HG02763 (cell line): ENCODE results near the gene CRYZL1.

Experiments used
- ATAC-seq: cut with Tn5 transposase; IDR thresholded peaks from one replicate; pipeline ENCODE4 v1.9.1; 2021; ENCODE audit warnings: mild to moderate bottlenecking, moderate library complexity; ENCODE audit not compliant: unreplicated experiment

The CRYZL1 gene

GRCh38 chr21:33542640-33543504 lies 98.7 kb downstream of the CRYZL1 start, which contains the start of gene SON:
Gene SON, plus strand, starts transcription at chr21:33543038. Its CDS starts 55 bp downstream, at chr21:33543093.
- ATAC-seq: peak; percentile 93

- peak; percentile 59 for ATAC-seq
Measured at GRCh38 chr21:33541756-33542639, 99.5 kb downstream of the CRYZL1 start, which contains the start of gene GART. Gene GART, minus strand, starts transcription at chr21:33542117. Its CDS starts 2,802 bp downstream, at chr21:33539315.

- ATAC-seq: no peak
Measured at GRCh38 chr21:33541105-33541711, 100.3 kb downstream of the CRYZL1 start.

GRCh38 chr21:33540711-33541104 lies 100.8 kb downstream of the CRYZL1 start:
- ATAC-seq: no peak

GRCh38 chr21:33539616-33540015 lies 101.9 kb downstream of the CRYZL1 start:
- ATAC-seq: no peak
